ENCODE results near the gene KCNJ6. TPM values are rescaled to one million over a fixed set of nuclear protein-coding genes. Genes with fewer than 3 reads are reported as not detected.

The KCNJ6 gene
- total and polyA plus RNA-seq, 9 of the 15 experiments (the other 6 are each of a cell fraction or from before 2014, with no cell fraction given) = 0.06 to 0.21 (median 0.13) TPM; not detected in 1

GRCh38 chr21:37877171-37877570 lies 39.1 kb downstream of the KCNJ6 start:
- no peaks in the 10 kb centered on the region for H3K9me3 ChIP-seq (replicated peaks; ENCODE audit: control insufficient read depth, insufficient read depth, low read depth, low read length)
- 0% methylated on average over 1 of the region's 1 CpG for WGBS (ENCODE audit: insufficient coverage, low coverage, missing lambda C conversion rate)
- H3K27ac ChIP-seq (ENCODE audit: extremely low read depth, low read depth, low read length) = no peak overlapping the region
- ATAC-seq (no peak), DNase-seq (ENCODE audit: extremely low read depth in 1 of 4, low spot score in 3 of 4) (no peak), FAIRE-seq (no peak)
- H3K9ac ChIP-seq (ENCODE audit: insufficient read depth in 1 of 2, low read depth in 2 of 2, low read length in 2 of 2) = no peak overlapping the region
- no peak overlapping the region for H2AFZ ChIP-seq (ENCODE audit: low read depth, low read length)
- in situ Hi-C loops (cut with MboI) = no loop called here
- ChIA-PET POLR2A (no interaction called here), CTCF (ENCODE audit: low intra/inter-chr PET ratio) (no interaction called here)
- no peaks in the 10 kb centered on the region for H4K20me1 ChIP-seq (replicated peaks; ENCODE audit: control insufficient read depth, insufficient read depth, low read length)
- H3K4me2 ChIP-seq (ENCODE audit: insufficient read depth, low read length) = no peak overlapping the region
- intact Hi-C loops (cut with micrococcal nuclease) = no loop called here
- no peaks in the 10 kb centered on the region for H3K36me3 ChIP-seq (ENCODE audit: control insufficient read depth, insufficient read depth, low read length)
- no peaks in the 10 kb centered on the region for H3K9me1 ChIP-seq (ENCODE audit: control insufficient read depth, insufficient read depth, low read length)
- H3K4me1 ChIP-seq (replicated peaks in 1 of 2; ENCODE audit: control insufficient read depth in 2 of 2, insufficient read depth in 2 of 2, low read length in 2 of 2) = no peaks in the 10 kb centered on the region
- peaks cover 0 to 13% of the 10 kb centered on the region in 2 experiments; a peak in 4 of 5 replicates for H3K27me3 ChIP-seq (ENCODE audit: control insufficient read depth in 2 of 2, insufficient read depth in 2 of 2, low read length in 2 of 2)
- TF ChIP-seq SREBF1 (IDR thresholded peaks at IDR 0.05; ENCODE audit: borderline replicate concordance, low read depth, low read length) = no peak
- no peak for TF ChIP-seq ZNF253 (CRISPR knock-in tag; conservative IDR thresholded peaks at IDR 0.05)
- no peak for TF ChIP-seq MCM3 (IDR thresholded peaks at IDR 0.05)
- TF ChIP-seq GTF2F1 (IDR thresholded peaks at IDR 0.05; ENCODE audit: low read depth, low read length) = no peak
- TF ChIP-seq KHSRP (IDR thresholded peaks at IDR 0.05) = no peak
- TF ChIP-seq RBM39 (optimal IDR thresholded peaks at IDR 0.05; ENCODE audit: low read depth, low read length) = no peak
- no peak for TF ChIP-seq HMGXB4 (CRISPR knock-in tag; IDR thresholded peaks at IDR 0.05)
- no peak for TF ChIP-seq TGIF2 (CRISPR knock-in tag; IDR thresholded peaks at IDR 0.05)
- TF ChIP-seq HEY1 (CRISPR knock-in tag; IDR thresholded peaks at IDR 0.05; ENCODE audit: borderline replicate concordance) = no peak
- no peak for TF ChIP-seq SAP30 (IDR thresholded peaks at IDR 0.05; ENCODE audit: borderline replicate concordance, insufficient read depth, low read depth, low read length, poor library complexity, severe bottlenecking)
- no peak for TF ChIP-seq USF2 (CRISPR knock-in tag; IDR thresholded peaks at IDR 0.05)
- TF ChIP-seq AFF4 (CRISPR knock-in tag; IDR thresholded peaks at IDR 0.05) = no peak
- no peak for TF ChIP-seq CSDE1 (IDR thresholded peaks at IDR 0.05)
- BruUV-seq (replicated peaks) = no TSS peak
- H3K79me2 ChIP-seq (ENCODE audit: control insufficient read depth, insufficient read depth, low read length) = no peaks in the 10 kb centered on the region
- H3K4me3 ChIP-seq = no peak overlapping the region

Data from K562 (cell line).